ENCODE data around the gene FAM200C.
"Not testable (repeated sequence)": the region's sequence is repeated elsewhere in the genome, so short reads cannot be mapped to it uniquely, and the experiment has no call there.

Gene FAM200C

GRCh38 chr5:160399402-160400353 lies at the start of gene FAM200C:
Gene FAM200C (minus strand): TSS chr5:160400054. CDS start chr5:160395490, 4,564 bp downstream.
- DNase-seq: peak; percentile 97

- DNase-seq: no peak
Measured at GRCh38 chr5:160449458-160449857, 49.6 kb upstream of the FAM200C start.

- no peak for DNase-seq
Measured at GRCh38 chr5:160448886-160449285, 49.0 kb upstream of the FAM200C start.

GRCh38 chr5:160445751-160446150 lies 45.9 kb upstream of the FAM200C start:
- no peak for DNase-seq

DNA sequence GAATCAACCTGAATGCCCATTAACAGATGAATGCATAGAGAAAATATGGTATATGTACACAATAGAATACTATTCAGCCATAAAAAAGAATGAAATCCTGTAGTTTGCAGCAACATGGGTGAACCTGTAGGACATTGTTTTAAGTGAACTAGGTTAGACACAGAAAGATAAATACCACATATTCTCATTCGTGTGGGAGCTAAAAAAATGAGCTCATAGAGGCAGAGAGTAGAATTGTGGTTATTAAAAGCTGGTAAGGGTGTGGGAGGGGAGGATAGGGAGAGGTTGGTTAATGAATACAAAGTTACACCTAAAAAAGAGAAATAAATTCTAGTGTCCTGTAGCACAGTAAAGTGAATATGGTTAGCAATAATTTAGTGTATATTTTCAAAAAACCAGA lies 45.3 kb upstream of the FAM200C start:
- DNase-seq: no peak

DNA sequence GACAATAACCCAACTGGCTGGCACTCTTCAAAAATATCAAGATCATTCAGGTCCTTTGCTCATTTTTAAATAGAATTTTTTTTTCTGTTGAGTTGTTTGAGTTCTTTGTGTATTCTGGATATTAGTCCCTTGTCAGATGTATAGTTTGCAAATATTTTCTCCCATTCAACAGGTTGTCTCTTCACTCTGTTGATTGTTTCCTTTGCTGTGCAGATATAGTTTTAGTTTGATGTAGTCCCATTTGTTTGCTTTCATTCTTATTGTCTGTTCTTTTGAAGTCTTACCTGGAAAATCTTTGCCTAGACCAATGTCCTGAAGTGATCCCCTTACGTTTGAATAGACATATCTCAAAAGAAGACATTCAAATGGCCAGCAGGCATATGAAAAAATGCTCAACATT lies 44.6 kb upstream of the FAM200C start:
- no peak for DNase-seq

- peak; percentile 8 for DNase-seq
Measured at GRCh38 chr5:160442824-160443431, 43.1 kb upstream of the FAM200C start.

GRCh38 chr5:160441311-160441781 lies 41.5 kb upstream of the FAM200C start:
- DNase-seq: no peak

DNA sequence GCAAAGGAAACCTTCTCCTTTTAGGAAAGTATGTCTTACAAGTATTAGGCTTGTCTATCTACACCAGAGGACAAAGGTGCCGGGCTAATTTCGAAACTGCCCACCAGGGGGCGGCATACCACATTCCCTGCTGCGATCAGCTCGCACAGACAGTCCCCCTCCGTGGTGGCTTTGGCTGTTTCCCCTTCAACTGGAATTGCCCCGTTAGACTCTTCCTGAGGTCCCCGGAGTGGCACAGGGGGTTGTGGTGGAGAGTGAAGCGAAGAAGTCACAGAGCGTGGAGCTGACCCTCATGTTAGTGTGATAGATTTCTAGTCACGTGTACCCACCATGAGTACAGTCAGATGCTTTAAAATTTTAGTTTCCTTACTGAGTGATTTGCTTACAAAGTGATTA lies 39.3 kb upstream of the FAM200C start:
- peak; percentile 86 for DNase-seq

DNA sequence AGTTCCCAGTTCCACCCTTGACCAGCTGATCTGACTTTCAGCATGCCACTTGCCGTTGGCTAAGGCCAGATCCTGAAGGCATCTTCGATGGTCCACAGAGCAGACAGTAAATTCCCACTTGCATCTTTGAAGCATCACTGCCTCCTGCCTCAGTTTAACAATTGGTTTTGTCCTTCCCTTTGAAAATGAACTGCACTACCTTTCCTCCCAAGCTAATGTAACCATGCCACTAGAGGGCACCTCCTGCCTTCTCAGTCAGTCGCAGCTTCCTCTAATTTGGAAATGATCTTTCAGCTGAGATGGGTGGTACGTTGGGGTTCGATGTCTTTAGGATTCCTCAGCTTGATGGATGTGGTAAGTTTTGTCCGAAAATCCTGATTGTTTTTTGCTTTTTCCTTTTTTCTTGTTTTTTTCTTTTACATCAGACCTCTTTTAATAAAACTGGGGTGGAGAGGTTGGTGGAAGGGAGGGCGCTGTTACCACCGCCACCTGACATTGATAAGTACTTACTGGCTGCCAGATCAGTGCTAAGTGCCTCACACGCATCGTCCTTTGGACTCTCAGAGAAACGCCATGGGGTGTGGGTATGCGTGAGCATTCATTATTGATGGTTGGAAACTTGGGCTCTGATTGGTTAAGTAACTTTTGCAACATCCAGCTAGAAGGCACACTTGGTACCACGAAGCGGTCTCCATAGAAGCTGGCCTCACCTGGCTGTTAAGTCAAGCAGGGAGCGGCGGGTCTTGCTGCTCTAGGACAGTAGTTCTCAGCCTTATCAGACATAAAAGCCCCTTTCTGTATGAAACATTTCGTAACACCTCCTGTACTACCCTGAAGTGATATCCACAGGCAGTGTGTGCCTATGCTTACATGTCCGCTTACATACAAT lies 38.7 kb upstream of the FAM200C start:
- peak; percentile 87 for DNase-seq

- DNase-seq: no peak
Measured at GRCh38 chr5:160437271-160437670, 37.4 kb upstream of the FAM200C start.

- not testable (repeated sequence) for DNase-seq
Measured at GRCh38 chr5:160436661-160437060, 36.8 kb upstream of the FAM200C start.

- no peak for DNase-seq
Measured at GRCh38 chr5:160436017-160436416, 36.2 kb upstream of the FAM200C start.

DNA sequence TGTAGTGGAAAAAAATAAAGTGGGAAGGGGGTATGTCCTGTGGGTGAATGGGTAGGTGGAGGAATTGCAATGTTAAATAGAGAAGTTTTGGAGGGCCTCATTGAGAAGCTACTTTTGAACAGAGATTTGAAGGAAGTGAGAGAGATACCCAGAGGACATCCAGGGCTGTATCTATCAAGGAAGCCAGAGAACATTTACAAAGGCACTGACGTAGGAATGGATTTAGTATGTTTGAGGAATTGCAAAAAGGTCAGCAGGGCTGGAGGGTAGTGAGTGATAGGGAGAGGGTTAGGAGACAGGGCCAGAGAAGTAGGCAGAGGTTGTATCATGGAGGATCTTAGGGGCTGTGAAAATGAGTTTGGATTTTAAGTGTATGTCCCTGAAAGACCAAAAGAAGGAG lies 35.7 kb upstream of the FAM200C start:
- no peak for DNase-seq

DNA sequence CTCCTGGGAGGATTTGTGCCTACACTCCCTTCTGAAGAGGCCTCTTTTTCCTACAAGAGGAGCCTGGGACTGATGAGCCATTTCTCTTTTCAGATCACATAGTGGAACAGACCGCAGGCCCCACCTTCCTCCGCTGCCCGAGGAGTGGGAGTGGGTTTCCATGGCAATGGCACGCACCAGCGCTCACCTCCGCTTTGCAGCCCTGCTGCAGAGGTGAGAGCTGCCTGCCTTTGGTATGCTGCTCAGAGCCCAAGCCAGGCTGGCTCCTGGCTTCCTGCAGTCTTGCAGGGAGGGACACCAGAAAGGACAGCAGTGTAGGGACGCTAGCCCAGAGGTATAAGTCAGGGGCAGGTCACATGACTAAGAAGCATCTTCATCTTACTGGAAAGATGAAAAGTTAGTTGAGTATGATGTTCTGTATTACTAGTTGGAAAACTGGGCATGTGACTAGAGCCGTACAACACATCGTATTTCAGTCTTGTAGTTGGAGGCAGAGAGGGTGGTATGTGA lies 34.2 kb upstream of the FAM200C start:
- peak; percentile 53 for DNase-seq

DNA sequence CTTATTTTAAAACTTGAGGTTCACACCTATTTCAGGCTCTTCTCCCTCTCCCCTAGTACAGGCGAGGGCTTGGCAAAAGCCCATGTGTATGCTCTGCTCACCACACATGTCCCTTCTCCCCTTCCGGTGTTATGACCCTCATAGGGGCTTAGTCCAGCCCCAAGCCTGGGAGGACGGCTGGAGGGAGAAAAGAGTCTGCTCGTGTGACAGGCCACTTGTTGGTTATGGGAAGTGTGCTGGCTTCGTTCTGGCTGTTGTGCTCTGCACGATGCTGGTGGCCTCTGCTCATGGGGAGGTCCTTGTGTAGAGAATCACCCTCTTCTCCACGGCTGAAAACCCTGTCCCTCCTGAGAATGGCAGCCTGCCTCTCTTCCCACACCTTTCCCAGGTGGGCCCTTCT lies 32.9 kb upstream of the FAM200C start:
- no peak for DNase-seq

GRCh38 chr5:160432196-160432595 lies 32.3 kb upstream of the FAM200C start:
- no peak for DNase-seq

- DNase-seq: no peak
Measured at GRCh38 chr5:160427607-160428006, 27.8 kb upstream of the FAM200C start.

- DNase-seq: peak; percentile 71
Measured at GRCh38 chr5:160423099-160423498, 23.2 kb upstream of the FAM200C start.

DNA sequence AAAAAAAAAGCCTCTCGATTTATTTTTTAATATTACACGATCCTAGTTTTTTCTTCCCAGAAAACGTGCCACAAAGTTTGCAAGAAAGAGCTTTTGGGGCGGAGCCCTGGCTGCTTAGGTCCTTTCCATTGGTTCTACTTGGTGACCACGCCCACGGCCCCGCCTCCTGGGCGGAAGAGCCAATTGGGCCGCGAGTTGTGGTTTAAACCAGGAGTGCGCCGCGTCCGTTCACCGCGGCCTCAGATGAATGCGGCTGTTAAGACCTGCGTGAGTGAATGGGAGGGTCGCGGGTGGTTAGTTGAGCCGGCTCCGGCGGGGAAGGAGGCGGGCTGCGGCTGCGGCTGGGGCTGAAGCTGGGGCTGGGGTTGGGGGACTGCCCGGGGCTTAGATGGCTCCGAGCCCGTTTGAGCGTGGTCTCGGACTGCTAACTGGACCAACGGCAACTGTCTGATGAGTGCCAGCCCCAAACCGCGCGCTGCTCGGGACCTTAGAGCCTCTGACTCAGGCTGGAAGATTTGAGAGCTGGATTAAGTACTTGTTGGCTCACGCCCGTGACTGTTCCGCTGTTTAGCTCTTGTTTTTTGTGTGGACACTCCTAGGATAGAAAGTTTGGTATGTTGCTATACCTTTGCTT lies 21.9 kb upstream of the FAM200C start, which contains the start of gene PTTG1:
Gene PTTG1, plus strand, starts transcription at position 231 of the 634 bp plus-strand sequence. CDS start 458 bp downstream, outside the sequence.
- DNase-seq: peak; percentile 98

DNA sequence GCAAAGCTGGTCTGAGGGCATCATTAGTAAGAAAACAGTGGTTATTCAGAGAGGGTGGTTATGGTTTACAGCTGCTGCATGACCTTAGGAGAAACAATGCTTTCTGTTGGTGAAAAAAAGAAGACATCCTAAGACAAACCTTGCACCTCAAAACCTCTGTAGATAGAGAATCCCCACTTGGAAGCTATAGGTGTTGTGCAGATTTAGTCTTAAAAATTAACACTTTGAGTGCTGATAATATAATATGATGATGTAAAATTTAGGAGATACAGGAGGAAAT lies 20.4 kb upstream of the FAM200C start:
- DNase-seq: peak; percentile 52
